K562 (cell line): ENCODE data around the gene SPOCD1. TPM values are rescaled to one million over a fixed set of nuclear protein-coding genes. Genes with fewer than 3 reads are reported as not detected.

ENCODE experiments used
- ATAC-seq: fragments of 200-7000 bp; cut with Tn5 transposase; 3 replicates; pipeline ENCODE4 v1.9.1; 2020; ENCODE audit warnings: moderate library complexity
- BruUV-seq: library from RNA; stranded (reverse); fragments of 400-500 nt; replicated peaks from 2 replicates; lab custom pipeline; 2021; lab: Mats Ljungman, UMichigan
- CTCF ChIA-PET: fragments of 300-600 bp; formaldehyde crosslinking; extraction: SDS; loops from one replicate; lab custom pipeline; 2021; ENCODE audit warnings: low intra/inter-chr PET ratio; lab: Yijun Ruan, JAX
- POLR2A ChIA-PET: fragments of 300-600, 350-650 bp; sonication (Branson Sonifier 250); formaldehyde crosslinking; extraction: SDS; loops from one replicate; lab custom pipeline; 2021; ENCODE audit warnings: antibody characterized with exemption, inconsistent platforms; lab: Yijun Ruan, JAX
- DNase-seq, 4 experiments: peaks; one replicate each; pipeline versions ENCODE4 v3.0.0 to v3.0.0-alpha.2; 2011 to 2018; ENCODE audit warnings: low spot score in 3 of 4, mixed read lengths in 3 of 4; ENCODE audit errors: extremely low read depth in 1 of 4
- FAIRE-seq: peaks from 2 replicates; lab custom pipeline; 2011; peaks lifted over from hg19 to GRCh38; lab: Jason Lieb, UNC
- H2AFZ ChIP-seq: 2 replicates; pipeline ENCODE4 v1.6.0; 2011; ENCODE audit warnings: low read depth, low read length, control low read depth, inconsistent platforms
- H3K27ac ChIP-seq: fragments of 200-600 bp; 3 replicates; pipeline ENCODE4 v1.8.0; 2011; ENCODE audit warnings: low read depth, mild to moderate bottlenecking, control low read depth, inconsistent platforms, low read length, moderate library complexity, mixed read lengths; ENCODE audit errors: extremely low read depth
- H3K27me3 ChIP-seq, 2 experiments: fragments of 300-600 bp in 1 of 2; 2 replicates in 1 of 2; 3 replicates in 1 of 2; pipeline versions ENCODE4 v1.6.0 to v1.8.0; 2011; ENCODE audit warnings: inconsistent platforms in 2 of 2, low read length in 2 of 2, mild to moderate bottlenecking in 1 of 2, mixed read lengths in 1 of 2, moderate library complexity in 1 of 2; ENCODE audit not compliant: control insufficient read depth in 2 of 2, insufficient read depth in 2 of 2
- H3K36me3 ChIP-seq: fragments of 300-600 bp; 3 replicates; pipeline ENCODE4 v1.8.0; 2011; ENCODE audit warnings: mild to moderate bottlenecking, low read length, inconsistent platforms; ENCODE audit not compliant: control insufficient read depth, insufficient read depth
- H3K4me1 ChIP-seq, 2 experiments: fragments of 200-600 bp in 1 of 2; replicated peaks in 1 of 2; 2 replicates in 1 of 2; 3 replicates in 1 of 2; pipeline versions ENCODE4 v1.5.1 to v1.8.0; 2011; ENCODE audit warnings: inconsistent platforms in 2 of 2, low read length in 2 of 2, mild to moderate bottlenecking in 1 of 2, mixed read lengths in 1 of 2, moderate library complexity in 1 of 2; ENCODE audit not compliant: control insufficient read depth in 2 of 2, insufficient read depth in 2 of 2
- H3K4me2 ChIP-seq: 2 replicates; pipeline ENCODE4 v1.6.1; 2011; ENCODE audit warnings: low read length, control low read depth, inconsistent platforms, mixed read lengths; ENCODE audit not compliant: insufficient read depth
- H3K4me3 ChIP-seq: fragments of 200-600 bp; sonication (generic), shearing (Covaris generic); 2 replicates; pipeline ENCODE4 v1.5.1; 2016; ENCODE audit warnings: control low read depth, inconsistent platforms
- H3K79me2 ChIP-seq: fragments of 200-600 bp; 3 replicates; pipeline ENCODE4 v1.8.0; 2011; ENCODE audit warnings: low read length, inconsistent platforms; ENCODE audit not compliant: control insufficient read depth, insufficient read depth
- H3K9ac ChIP-seq, 2 experiments: 2 replicates each; pipeline versions ENCODE4 v1.6.0 to v1.6.1; 2011; ENCODE audit warnings: low read depth in 2 of 2, low read length in 2 of 2, control low read depth in 1 of 2, inconsistent platforms in 1 of 2, mild to moderate bottlenecking in 1 of 2, mixed read lengths in 1 of 2; ENCODE audit not compliant: insufficient read depth in 1 of 2
- H3K9me1 ChIP-seq: one replicate; pipeline ENCODE4 v1.6.0; 2011; ENCODE audit warnings: inconsistent platforms, mild to moderate bottlenecking, low read length, moderate library complexity; ENCODE audit not compliant: control insufficient read depth, insufficient read depth
- H3K9me3 ChIP-seq: replicated peaks from 2 replicates; pipeline ENCODE4 v1.5.1; 2011; ENCODE audit warnings: low read depth, low read length, inconsistent platforms; ENCODE audit not compliant: control insufficient read depth, insufficient read depth
- H4K20me1 ChIP-seq: replicated peaks from 2 replicates; pipeline ENCODE4 v1.6.1; 2011; ENCODE audit warnings: low read length, inconsistent platforms, mixed read lengths; ENCODE audit not compliant: control insufficient read depth, insufficient read depth
- ESRRA ChIP-seq: fragments of 450-650 bp; IDR thresholded peaks from 2 replicates; pipeline ENCODE4 v1.6.1; 2014; ENCODE audit warnings: low read depth, mild to moderate bottlenecking, moderate library complexity, borderline replicate concordance
- HOMEZ ChIP-seq: fragments of 250-450 bp; sonication (Bioruptor Pico); IDR thresholded peaks from 2 replicates; pipeline ENCODE4 v1.4.0; 2020; ENCODE audit warnings: mild to moderate bottlenecking, moderate library complexity
- MAFG ChIP-seq: fragments of 450-650 bp; conservative IDR thresholded peaks from 2 replicates; pipeline ENCODE4 v1.6.1; 2016; ENCODE audit warnings: missing genetic modification characterization, missing compliant biosample characterization
- MAZ ChIP-seq, 2 experiments: fragments of 450-650 bp in 1 of 2; sonication (generic) in 1 of 2; formaldehyde crosslinking; IDR thresholded peaks in 1 of 2; conservative IDR thresholded peaks in 1 of 2; 2 replicates each; pipeline versions ENCODE4 v1.4.0 to v1.5.0; 2020; ENCODE audit warnings: mild to moderate bottlenecking in 1 of 2, missing genetic modification reagents in 1 of 2
- MCM7 ChIP-seq, 2 experiments: fragments of 450-650 bp; IDR thresholded peaks; 2 replicates each; pipeline ENCODE4 v1.6.1; 2016 to 2018
- MXI1 ChIP-seq: IDR thresholded peaks from 2 replicates; pipeline ENCODE4 v1.6.1; 2011; ENCODE audit warnings: low read depth, mild to moderate bottlenecking, improper control_type of control experiment, low read length
- RAD51 ChIP-seq: fragments of 450-650 bp; IDR thresholded peaks from 2 replicates; pipeline ENCODE4 v1.7.1; 2016; ENCODE audit warnings: low read depth, mild to moderate bottlenecking, borderline replicate concordance
- RBBP5 ChIP-seq: fragments of 200-600 bp; sonication (generic); IDR thresholded peaks from 2 replicates; pipeline ENCODE4 v1.6.1; 2012; ENCODE audit warnings: borderline replicate concordance, mild to moderate bottlenecking, low read length, control low read depth, inconsistent platforms; ENCODE audit not compliant: insufficient read depth, poor library complexity, severe bottlenecking
- THRAP3 ChIP-seq: fragments of 450-650 bp; IDR thresholded peaks from 2 replicates; pipeline ENCODE4 v1.6.1; 2016; ENCODE audit warnings: mild to moderate bottlenecking, inconsistent platforms, borderline replicate concordance
- XRCC5 ChIP-seq: fragments of 200-400 bp; formaldehyde crosslinking; IDR thresholded peaks from 2 replicates; pipeline ENCODE4 v1.6.1; 2017; ENCODE audit warnings: low read depth, mild to moderate bottlenecking, low read length
- YY1 ChIP-seq, 3 experiments: IDR thresholded peaks; 2 replicates each; pipeline ENCODE4 v1.6.1; 2011; ENCODE audit warnings: low read length in 2 of 3, mild to moderate bottlenecking in 2 of 3, moderate library complexity in 2 of 3, borderline replicate concordance in 1 of 3, control low read depth in 1 of 3, low read depth in 1 of 3; ENCODE audit not compliant: insufficient read depth in 3 of 3, insufficient replicate concordance in 2 of 3, control insufficient read depth in 1 of 3, insufficient read length in 1 of 3; ENCODE audit errors: extremely low read depth in 1 of 3
- ZNF551 ChIP-seq: fragments of 250-450 bp; sonication (Bioruptor Pico); IDR thresholded peaks from 2 replicates; pipeline ENCODE4 v1.5.0; 2021; ENCODE audit warnings: mild to moderate bottlenecking, moderate library complexity
- ZNF699 ChIP-seq: fragments of 250-450 bp; sonication (Bioruptor Pico); IDR thresholded peaks from 2 replicates; pipeline ENCODE4 v1.8.0; 2021; ENCODE audit warnings: mild to moderate bottlenecking, moderate library complexity; ENCODE audit not compliant: insufficient replicate concordance
- WGBS: fragments of 100-300 bp; shearing (Covaris generic); methylation state at CpG from one replicate; pipeline ENCODE4 v1.1.6; 2016; ENCODE audit warnings: low coverage, mixed read lengths; ENCODE audit not compliant: insufficient coverage; ENCODE audit errors: missing lambda C conversion rate; 5-methylcytosine and 5-hydroxymethylcytosine counted together
- in situ Hi-C: fragments of 300-500 bp; cut with MboI; formaldehyde crosslinking; loops from 4 replicates; pipeline ENCODE4 v1.15.0; 2018; ENCODE audit warnings: inconsistent platforms, mixed read lengths
- intact Hi-C: fragments of 100-400 bp; cut with micrococcal nuclease; formaldehyde crosslinking; loops from 2 replicates; pipeline ENCODE4 v1.14.2; 2022
- polyA plus RNA-seq, 8 experiments: library from polyadenylated mRNA; depleted of rRNA in 4 of 8; stranded (reverse) in 5 of 8; unstranded in 3 of 8; fragments of >200 nt; fragmentation: Nextera tagmentation in 2 of 8; fragmentation: Illumina TruSeq in 1 of 8; extraction: Ambion mirVana in 2 of 8; extraction: Trizol in 1 of 8; gene quantifications; 2 replicates each; pipeline versions ENCODE4 v1.2.1 to v1.2.3, GENCODE V29; 2011 to 2014; ENCODE audit warnings: inconsistent platforms in 1 of 8, missing spikeins in 1 of 8
- total RNA-seq, 7 experiments: library from RNA; depleted of rRNA in 6 of 7; stranded (reverse); fragments of >200 nt in 6 of 7; fragmentation: Illumina TruSeq in 2 of 7; extraction: Trizol in 2 of 7; gene quantifications; 2 replicates each; pipeline versions ENCODE4 v1.2.1 to v1.2.3, GENCODE V29; 2011 to 2021; ENCODE audit warnings: low replicate concordance in 1 of 7
- TF ChIP-seq, protein P1 (sequence below): fragments of 250-450 bp; sonication (Bioruptor Pico); IDR thresholded peaks from 2 replicates; pipeline ENCODE4 v1.8.0; 2022; ENCODE audit warnings: inconsistent platforms, mild to moderate bottlenecking, moderate library complexity, borderline replicate concordance
- TF ChIP-seq, protein P2 (sequence below): fragments of 450-650 bp; formaldehyde crosslinking; IDR thresholded peaks from 2 replicates; pipeline ENCODE4 v1.4.0; 2020; ENCODE audit warnings: mild to moderate bottlenecking
- TF ChIP-seq, protein P3 (sequence below): sonication (generic); formaldehyde crosslinking; IDR thresholded peaks from 2 replicates; pipeline ENCODE4 v1.8.0; 2023; ENCODE audit warnings: mild to moderate bottlenecking, missing genetic modification reagents

The SPOCD1 gene
- total and polyA plus RNA-seq, 9 of the 15 experiments (the other 6 are each of a cell fraction or from before 2014, with no cell fraction given) = 0.03 to 0.71 (median 0.26) TPM; not detected in 1

DNA sequence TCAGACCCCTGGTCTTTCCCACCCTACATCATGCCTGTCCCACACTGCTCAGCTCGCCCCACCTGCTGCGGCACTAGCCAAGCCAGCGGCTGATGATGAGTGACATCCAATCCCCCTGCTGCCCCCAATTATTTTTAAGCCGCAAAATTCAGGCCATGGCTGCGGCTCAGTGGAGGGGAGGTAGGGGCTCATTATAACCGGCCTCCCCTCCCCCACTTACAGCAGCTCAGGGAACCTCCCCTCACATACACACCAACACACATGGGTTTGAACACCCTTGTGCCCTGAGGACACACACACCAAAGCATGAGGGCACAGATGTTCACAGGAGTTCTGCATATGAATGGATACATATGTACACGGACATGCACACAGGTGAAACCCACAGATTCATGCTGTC is 57.0 kb downstream of the SPOCD1 start:
- Histone ChIP-seq H3K79me2 (no peaks in the 10 kb centered on the region), H3K4me1 (peaks cover 4 to 42% of the 10 kb centered on the region in 2 experiments; a peak in 4 of 5 replicates), H3K9ac (no peak overlapping the region), H3K4me2 (no peak overlapping the region), H3K9me1 (no peaks in the 10 kb centered on the region), H4K20me1 (peaks cover 56% of the 10 kb centered on the region; the same call in 1 of the 2 replicates), H3K4me3 (no peak overlapping the region), H3K9me3 (no peaks in the 10 kb centered on the region), H3K36me3 (no peaks in the 10 kb centered on the region), H3K27me3 (peaks cover 58 to 82% of the 10 kb centered on the region in 2 experiments), H2AFZ (no peak overlapping the region), H3K27ac (no peak overlapping the region)
- no peak for ATAC-seq
- POLR2A ChIA-PET = interaction anchor here (0.6 to 1.1 kb wide), 2 partner anchors 25 to 57 kb away, joined by 3 read pairs; no protein-coding TSS in a partner anchor
- no peak for DNase-seq
- no peak for FAIRE-seq
- no TSS peak for BruUV-seq
- CTCF ChIA-PET = interaction anchor here (0.6 kb wide), 1 partner anchor 1315 kb away, joined by 4 read pairs; no protein-coding TSS in a partner anchor
- intact Hi-C loops (no loop called here), in situ Hi-C loops (no loop called here)
- 23% methylated on average over 7 of the region's 7 CpGs for WGBS
- no peak for TF ChIP-seq MAFG (tag)
- TF ChIP-seq ZNF699 (CRISPR knock-in tag) = no peak
- TF ChIP-seq MAZ (CRISPR knock-in tag; conservative IDR thresholded peaks at IDR 0.05 in 1 of 2, IDR thresholded peaks at IDR 0.05 in 1 of 2) = no peak
- TF ChIP-seq, protein P1, sequence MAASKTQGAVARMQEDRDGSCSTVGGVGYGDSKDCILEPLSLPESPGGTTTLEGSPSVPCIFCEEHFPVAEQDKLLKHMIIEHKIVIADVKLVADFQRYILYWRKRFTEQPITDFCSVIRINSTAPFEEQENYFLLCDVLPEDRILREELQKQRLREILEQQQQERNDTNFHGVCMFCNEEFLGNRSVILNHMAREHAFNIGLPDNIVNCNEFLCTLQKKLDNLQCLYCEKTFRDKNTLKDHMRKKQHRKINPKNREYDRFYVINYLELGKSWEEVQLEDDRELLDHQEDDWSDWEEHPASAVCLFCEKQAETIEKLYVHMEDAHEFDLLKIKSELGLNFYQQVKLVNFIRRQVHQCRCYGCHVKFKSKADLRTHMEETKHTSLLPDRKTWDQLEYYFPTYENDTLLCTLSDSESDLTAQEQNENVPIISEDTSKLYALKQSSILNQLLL (CRISPR knock-in tag) = no peak
- TF ChIP-seq RAD51 = no peak
- TF ChIP-seq HOMEZ = no peak
- no peak for TF ChIP-seq ESRRA
- TF ChIP-seq RBBP5 = no peak
- no peak for TF ChIP-seq MCM7 (IDR thresholded peaks at IDR 0.05)
- TF ChIP-seq, protein P2, sequence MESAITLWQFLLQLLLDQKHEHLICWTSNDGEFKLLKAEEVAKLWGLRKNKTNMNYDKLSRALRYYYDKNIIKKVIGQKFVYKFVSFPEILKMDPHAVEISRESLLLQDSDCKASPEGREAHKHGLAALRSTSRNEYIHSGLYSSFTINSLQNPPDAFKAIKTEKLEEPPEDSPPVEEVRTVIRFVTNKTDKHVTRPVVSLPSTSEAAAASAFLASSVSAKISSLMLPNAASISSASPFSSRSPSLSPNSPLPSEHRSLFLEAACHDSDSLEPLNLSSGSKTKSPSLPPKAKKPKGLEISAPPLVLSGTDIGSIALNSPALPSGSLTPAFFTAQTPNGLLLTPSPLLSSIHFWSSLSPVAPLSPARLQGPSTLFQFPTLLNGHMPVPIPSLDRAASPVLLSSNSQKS (CRISPR knock-in tag) = no peak
- TF ChIP-seq MXI1 = no peak
- no peak for TF ChIP-seq XRCC5
- TF ChIP-seq THRAP3 = no peak
- TF ChIP-seq YY1 (IDR thresholded peaks at IDR 0.05; ENCODE audit: borderline replicate concordance in 1 of 3, control insufficient read depth in 1 of 3, extremely low read depth in 1 of 3, insufficient read depth in 3 of 3, insufficient read length in 1 of 3, insufficient replicate concordance in 2 of 3, low read depth in 1 of 3, low read length in 2 of 3) = no peak
- TF ChIP-seq, protein P3, sequence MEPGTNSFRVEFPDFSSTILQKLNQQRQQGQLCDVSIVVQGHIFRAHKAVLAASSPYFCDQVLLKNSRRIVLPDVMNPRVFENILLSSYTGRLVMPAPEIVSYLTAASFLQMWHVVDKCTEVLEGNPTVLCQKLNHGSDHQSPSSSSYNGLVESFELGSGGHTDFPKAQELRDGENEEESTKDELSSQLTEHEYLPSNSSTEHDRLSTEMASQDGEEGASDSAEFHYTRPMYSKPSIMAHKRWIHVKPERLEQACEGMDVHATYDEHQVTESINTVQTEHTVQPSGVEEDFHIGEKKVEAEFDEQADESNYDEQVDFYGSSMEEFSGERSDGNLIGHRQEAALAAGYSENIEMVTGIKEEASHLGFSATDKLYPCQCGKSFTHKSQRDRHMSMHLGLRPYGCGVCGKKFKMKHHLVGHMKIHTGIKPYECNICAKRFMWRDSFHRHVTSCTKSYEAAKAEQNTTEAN (CRISPR knock-in tag) = no peak
- TF ChIP-seq ZNF551 = no peak
